Myometrial cell (primary cell): Measurements from ENCODE around the gene AQP3. TPM values are rescaled to one million over a fixed set of nuclear protein-coding genes. Genes with fewer than 3 reads are reported as not detected.

Source experiments
- total RNA-seq: library from RNA; depleted of rRNA; stranded (reverse); fragments of >200 nt; gene quantifications from 2 replicates; pipeline ENCODE4 v1.2.3, GENCODE V29; 2015

Gene AQP3
- 1.2 and 2.3 TPM in 2 replicates for total RNA-seq

GRCh38 chr9:33446946-33447798, at the start of gene AQP3:
Gene AQP3, minus strand, starts transcription at chr9:33447593. Its CDS starts 63 bp downstream, at chr9:33447530.

DNA sequence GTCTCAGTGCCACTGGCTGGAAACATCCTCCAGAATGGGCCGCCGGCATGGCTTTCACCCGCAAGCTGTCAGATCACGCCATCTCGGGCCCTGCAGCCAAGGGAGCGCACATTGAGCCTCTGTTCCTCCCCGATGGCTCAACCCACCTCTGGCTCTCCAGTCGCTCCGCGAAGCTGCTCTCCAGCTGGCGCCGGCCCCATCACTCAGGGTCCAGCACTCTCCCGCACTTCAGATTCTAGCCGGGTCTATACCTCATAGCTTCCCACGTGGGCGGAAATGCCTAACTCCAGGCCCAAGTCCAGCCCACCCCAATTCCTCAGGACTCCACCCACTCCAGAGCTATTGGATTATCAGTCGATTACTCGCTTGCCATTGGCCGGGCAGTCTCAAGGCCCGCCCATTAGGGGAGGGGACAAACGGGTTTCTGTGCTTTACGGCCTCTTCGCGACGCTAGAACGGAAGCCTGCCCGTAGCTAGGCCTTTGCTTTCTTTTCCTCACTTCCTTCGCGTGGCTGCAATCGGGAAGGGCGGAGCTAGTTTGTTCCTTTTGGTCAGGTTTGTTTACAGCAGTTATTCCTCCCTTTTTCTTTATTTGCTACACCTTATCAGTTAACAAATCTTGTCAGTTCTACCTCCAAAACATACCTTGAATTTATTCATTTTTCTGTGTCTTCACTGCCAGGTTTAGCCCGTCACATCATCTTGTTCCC, 26.4 kb upstream of the AQP3 start, which contains the start of gene NOL6:
NOL6 (minus strand) TSS at position 282 of the 710 bp plus-strand sequence; CDS start at position 200, 82 bp downstream.

GRCh38 chr9:33402371-33402770, 45.0 kb downstream of the AQP3 start, which contains the start of gene AQP7:
Gene AQP7, minus strand, starts transcription at chr9:33402568. Its CDS starts 1,306 bp downstream, at chr9:33401262.

Other genes with a start within 250 kb of the AQP3 start
- not detected in 2 replicates for gene SPINK4, start 207.4 kb downstream of the AQP3 start, total RNA-seq
- gene BAG1, start 182.9 kb downstream of the AQP3 start, total RNA-seq, result 10.4 and 16.8 TPM in 2 replicates
- 57.6 and 58.5 TPM in 2 replicates for gene CHMP5, start 182.5 kb downstream of the AQP3 start, total RNA-seq
- 13.8 and 19.3 TPM in 2 replicates for gene NFX1, start 157.1 kb downstream of the AQP3 start, total RNA-seq
- not detected in 2 replicates for gene AQP7, start 45.0 kb downstream of the AQP3 start, total RNA-seq
- gene NOL6, start 26.3 kb upstream of the AQP3 start, total RNA-seq, result 36.9 and 40.9 TPM in 2 replicates
- gene ANKRD18B, start 76.7 kb upstream of the AQP3 start, total RNA-seq, result 0.71 and 2.0 TPM in 2 replicates